GM10248 (cell line): ENCODE measurements around the gene IMPA2.

ENCODE experiments used
- CTCF ChIA-PET: fragments of 300-600 bp; sonication (Branson Sonifier 250); formaldehyde crosslinking; extraction: SDS; loops from one replicate; lab custom pipeline; 2021; ENCODE audit warnings: antibody characterized with exemption; lab: Yijun Ruan, JAX
- POLR2A ChIA-PET: fragments of 350-650 bp; sonication (Branson Sonifier 250); formaldehyde crosslinking; extraction: SDS; loops from one replicate; lab custom pipeline; 2020; ENCODE audit warnings: antibody characterized with exemption; lab: Yijun Ruan, JAX
- DNase-seq: peaks from one replicate; pipeline ENCODE4 v3.0.0; 2012; ENCODE audit errors: extremely low spot score
- TF ChIP-seq, protein P1 (sequence below): IDR thresholded peaks from 2 replicates; pipeline ENCODE4 v1.5.1; 2012; ENCODE audit warnings: mild to moderate bottlenecking, low read depth; ENCODE audit errors: extremely low read depth, missing control alignments, control extremely low read depth

Gene IMPA2

DNA sequence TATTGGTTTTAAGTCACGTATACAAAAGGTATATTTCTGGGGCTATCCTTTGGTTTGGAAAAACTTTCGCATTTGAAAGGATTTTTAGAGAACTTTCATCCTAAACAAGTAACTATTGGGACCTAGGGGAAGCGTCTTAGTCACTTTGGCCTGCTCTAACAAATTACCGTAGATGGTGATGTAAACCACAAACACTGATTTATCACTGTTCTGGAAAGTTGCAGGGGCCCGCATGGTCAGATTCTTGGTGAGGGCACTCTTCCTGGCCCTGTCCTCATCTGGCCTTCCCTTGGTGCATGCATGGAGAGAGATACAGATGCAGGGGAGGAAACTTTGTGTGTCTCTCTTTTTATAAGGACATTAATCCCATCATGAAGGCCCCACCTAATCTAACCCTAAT, 63.3 kb downstream of the IMPA2 start:
- TF ChIP-seq, protein P1, sequence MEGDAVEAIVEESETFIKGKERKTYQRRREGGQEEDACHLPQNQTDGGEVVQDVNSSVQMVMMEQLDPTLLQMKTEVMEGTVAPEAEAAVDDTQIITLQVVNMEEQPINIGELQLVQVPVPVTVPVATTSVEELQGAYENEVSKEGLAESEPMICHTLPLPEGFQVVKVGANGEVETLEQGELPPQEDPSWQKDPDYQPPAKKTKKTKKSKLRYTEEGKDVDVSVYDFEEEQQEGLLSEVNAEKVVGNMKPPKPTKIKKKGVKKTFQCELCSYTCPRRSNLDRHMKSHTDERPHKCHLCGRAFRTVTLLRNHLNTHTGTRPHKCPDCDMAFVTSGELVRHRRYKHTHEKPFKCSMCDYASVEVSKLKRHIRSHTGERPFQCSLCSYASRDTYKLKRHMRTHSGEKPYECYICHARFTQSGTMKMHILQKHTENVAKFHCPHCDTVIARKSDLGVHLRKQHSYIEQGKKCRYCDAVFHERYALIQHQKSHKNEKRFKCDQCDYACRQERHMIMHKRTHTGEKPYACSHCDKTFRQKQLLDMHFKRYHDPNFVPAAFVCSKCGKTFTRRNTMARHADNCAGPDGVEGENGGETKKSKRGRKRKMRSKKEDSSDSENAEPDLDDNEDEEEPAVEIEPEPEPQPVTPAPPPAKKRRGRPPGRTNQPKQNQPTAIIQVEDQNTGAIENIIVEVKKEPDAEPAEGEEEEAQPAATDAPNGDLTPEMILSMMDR, result no peak
- CTCF ChIA-PET, result no interaction called here
- no peak for DNase-seq
- POLR2A ChIA-PET, result no interaction called here

DNA sequence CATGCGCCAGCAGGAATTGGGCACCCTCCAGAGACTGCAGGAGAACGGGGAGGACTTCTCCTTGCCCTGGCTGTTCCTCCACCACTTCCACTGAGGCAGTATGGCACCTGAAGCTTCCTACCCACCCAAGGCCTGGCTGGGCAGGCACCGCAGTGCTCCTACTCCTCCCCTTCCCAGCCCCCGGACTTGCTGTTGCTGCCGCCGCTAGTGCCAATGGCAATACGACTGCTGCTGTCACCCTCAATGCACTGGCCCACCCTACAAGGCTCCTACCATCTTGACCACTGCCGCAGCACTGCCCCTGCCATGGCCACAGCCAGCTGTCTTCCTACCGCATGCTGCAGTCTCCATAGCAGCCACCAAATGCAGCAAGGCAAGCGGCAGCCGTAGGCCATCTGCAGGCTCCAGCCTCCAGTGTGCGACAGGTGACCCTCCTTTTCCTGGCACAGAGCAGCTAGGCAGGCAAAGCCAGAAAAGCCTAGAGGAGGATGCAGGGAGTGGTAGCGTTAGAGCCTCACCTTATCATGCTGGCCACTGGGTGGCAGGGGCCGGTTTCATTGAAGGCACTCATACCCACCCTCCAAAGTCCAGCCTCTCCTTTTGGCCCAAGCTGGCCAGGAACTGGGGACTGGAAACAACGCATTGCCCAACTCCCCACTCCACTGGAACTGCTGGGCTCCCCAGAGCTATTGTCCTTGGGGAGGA, 64.9 kb downstream of the IMPA2 start:
- POLR2A ChIA-PET, result no interaction called here
- TF ChIP-seq, protein P1, result no peak
- DNase-seq, result no peak
- CTCF ChIA-PET, result interaction anchor here (1.2 kb wide), 1 partner anchor 391 kb away, joined by 3 read pairs; no protein-coding TSS in a partner anchor

DNA sequence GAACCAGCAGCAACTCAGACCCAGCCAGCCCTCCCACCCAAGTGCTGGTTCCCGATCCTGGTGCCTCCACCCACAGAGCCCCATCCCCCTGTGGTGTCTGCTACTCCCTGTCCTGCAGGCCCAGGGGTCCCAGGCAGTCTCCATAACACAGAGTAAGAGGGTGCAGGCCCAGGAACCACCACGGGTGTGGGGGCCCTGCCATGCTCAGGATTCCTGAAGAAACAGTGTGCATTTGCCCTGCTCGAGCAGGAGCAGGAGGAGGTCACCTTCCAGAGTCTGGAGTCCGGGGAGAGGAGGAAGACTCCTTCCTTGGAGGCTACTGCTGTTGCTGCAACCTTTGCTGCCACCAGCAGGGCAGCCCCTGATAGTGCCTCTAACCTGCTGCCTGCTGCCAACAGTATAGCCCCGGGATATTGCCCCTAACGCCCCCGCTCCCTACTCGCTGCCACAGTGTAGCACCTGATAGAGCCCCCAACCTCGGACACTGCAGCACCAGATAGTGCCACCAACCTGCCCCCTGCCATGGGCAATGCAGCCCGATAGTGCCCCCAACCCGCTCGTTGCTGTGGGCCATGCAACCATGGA, 65.5 kb downstream of the IMPA2 start:
- CTCF ChIA-PET, result interaction anchor here (1.2 kb wide), 1 partner anchor 392 kb away, joined by 3 read pairs; no protein-coding TSS in a partner anchor
- TF ChIP-seq, protein P1, result no peak
- no peak for DNase-seq
- POLR2A ChIA-PET, result no interaction called here

DNA sequence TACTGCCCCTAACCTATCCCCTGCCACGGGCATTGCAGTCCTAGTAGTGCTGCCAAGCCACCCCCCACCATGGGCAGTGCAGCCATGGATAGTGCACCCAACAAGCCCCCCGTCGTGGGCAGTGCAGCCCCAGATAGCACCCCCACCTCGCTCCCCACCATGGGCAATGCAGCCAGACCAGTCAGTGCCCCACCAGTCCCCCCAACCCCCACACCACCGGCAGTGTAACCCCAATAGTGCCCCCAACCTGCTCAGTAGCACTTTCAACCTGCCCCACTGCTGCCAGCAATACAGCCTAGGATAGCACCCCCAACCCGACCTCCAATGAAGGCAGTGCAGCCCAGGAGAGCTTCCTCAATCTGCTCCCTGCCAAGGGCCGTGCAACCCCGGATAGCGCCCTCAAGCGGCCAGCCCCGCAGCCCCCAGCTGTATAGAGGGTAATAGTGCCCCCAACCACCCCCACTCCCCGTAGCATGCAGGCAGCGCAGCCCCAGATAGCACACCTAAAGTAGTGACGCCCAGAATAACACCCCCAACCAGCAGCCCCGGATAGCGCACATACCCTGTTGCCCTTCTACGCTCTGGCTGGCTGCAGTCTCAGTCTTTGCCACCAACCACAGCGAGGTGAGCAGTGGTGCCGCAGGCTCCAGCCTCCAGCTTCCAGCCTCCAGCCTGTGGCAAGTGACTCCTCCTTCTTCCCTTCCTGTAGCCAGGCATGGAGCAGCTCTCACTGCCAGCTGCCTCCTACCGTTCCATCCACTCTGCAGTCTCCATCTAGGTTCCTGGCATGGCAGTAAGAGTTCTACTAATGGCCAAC, 66.9 kb downstream of the IMPA2 start:
- POLR2A ChIA-PET, result no interaction called here
- TF ChIP-seq, protein P1, result no peak
- no peak for DNase-seq
- CTCF ChIA-PET, result interaction anchor here (2.0 to 2.9 kb wide), 2 partner anchors 8 to 315 kb away, joined by 5 to 34 read pairs; no protein-coding TSS in a partner anchor

DNA sequence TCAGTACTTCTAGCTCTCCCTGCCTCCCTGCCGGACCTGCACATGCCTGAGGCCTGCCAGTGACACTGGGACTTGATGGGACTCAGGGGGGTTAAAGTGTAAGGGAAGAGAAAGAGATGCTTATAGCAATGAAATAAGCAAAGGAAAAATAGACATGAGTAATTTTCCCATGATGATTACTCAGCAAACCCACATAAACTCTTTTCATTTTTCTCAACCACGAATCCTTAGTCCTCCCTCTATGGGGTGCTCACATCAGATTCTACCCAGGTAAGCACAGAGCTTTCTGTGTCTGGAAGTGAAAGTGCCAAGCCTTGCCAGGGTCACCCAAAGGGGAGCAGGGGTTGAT, 67.5 kb downstream of the IMPA2 start:
- DNase-seq, result no peak
- CTCF ChIA-PET, result interaction anchor here (1.3 to 2.9 kb wide), 4 partner anchors 9 to 316 kb away, joined by 3 to 34 read pairs (median 6); no protein-coding TSS in a partner anchor
- POLR2A ChIA-PET, result no interaction called here
- TF ChIP-seq, protein P1, result no peak

DNA sequence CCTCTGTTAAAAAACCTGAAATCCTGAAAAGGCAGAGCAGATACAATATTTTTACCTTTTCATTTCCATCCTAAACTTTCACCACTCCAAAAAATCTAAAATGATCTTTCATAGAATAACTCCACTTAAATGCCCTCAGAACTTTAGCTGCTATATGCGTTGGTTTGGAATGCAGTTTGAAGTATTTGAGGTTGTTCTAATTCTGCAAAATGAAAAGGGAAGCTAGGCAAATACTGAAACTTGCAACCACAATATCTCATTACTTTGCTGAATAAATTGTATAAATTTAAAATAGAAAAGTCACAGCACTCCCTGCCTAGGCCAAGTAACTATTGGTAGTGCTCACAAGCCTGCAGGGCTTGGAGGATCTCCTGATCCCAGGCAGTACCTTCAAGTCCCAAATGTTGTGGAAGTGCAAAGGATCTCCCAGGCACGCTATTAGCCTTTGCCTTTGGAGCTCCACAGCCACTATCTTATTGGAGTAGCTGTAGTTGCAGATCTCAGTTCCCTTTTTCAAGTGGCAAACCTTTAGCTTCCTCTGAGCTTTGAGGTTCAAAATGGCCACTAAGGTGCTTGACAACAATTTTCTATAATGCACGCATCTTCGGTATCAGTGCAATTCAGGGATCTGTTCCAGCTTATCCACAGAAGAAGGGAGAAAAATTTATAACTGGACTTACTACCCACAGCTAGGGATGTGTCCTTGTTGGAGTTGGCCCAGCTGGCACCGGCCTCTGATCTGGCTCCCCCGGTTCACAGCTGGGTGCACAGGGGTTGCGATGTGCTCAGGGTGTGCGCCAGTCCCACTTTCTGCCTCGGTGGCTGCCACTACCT, 68.9 kb downstream of the IMPA2 start:
- POLR2A ChIA-PET, result no interaction called here
- DNase-seq, result peak; percentile 52
- TF ChIP-seq, protein P1, result no peak

More for the DNA sequence above, 68.9 kb downstream of the IMPA2 start:
- CTCF ChIA-PET, result interaction anchor here (0.6 to 2.9 kb wide), 9 partner anchors 9 to 252 kb away, joined by 3 to 34 read pairs (median 4); no protein-coding TSS in a partner anchor
